GM18909 (cell line): ENCODE measurements around the gene KLHL12.

Experiments
- ATAC-seq: cut with Tn5 transposase; IDR thresholded peaks from one replicate; pipeline ENCODE4 v1.9.1; 2021; ENCODE audit warnings: mild to moderate bottlenecking; ENCODE audit not compliant: unreplicated experiment, poor library complexity

Gene KLHL12

DNA sequence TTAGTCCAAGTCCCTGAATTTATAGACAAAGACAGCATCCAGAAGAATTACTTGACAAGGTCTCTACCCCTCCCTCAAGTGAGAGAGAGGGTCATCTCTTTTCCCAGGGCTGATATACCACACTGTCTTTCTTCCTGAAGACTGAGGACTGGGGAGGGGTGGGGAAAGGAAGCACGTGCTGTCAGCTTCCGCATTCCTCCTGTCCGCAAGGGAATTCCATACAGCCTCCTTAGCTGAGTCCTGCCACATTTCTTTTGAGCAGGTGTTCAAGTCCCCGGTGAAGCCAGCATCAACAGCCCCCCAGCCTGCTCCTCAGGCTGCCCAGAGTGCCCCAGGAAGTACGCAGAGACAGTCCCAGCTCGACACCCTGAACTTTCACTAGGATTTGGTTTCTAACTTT, 82.1 kb downstream of the KLHL12 start:
- no peak for ATAC-seq

DNA sequence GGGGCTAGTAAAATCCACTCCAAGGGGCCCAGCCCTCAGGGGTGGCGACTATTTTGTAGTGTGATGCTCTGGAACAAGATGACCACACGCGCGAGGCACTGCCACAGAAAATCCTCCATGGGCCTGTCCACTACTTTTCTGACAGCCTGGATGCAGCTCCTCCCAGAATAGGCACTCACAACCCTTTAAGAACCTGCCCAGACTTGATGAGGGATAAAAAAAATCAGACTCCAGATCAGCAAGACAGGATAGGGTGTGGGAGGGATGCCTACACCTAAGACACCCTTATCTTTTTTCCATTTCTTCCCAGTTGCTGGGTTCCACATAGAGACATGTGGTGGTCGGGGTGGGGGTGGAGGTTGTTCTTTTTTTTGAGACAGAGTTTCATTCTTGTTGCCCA, 82.8 kb downstream of the KLHL12 start:
- ATAC-seq = no peak

DNA sequence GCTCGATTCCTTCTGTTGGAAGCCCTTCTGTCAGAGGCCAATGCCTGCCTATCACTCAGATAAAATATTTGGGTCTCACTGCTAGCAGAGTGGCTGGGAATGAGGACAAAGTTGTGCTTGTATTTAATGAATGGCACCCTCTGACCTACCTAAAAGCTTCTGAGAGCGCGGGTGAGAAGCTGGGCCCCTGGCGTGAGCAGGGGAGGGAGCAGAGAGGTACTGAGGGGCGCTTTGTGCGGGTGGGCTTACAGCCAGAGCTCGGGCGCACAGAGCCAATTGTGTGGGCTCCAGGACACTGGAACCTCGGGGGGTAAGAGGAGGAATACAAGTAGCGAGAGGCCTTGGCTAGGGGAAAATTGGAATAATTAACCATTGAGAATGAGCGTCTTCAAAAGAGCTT, 84.0 kb downstream of the KLHL12 start:
- ATAC-seq = no peak
